HL-60 (cell line): ENCODE measurements around the gene PDZD4.

Experiments
- DNase-seq, 2 experiments: peaks; one replicate each; pipeline ENCODE4 v3.0.0-alpha.2; 2010 to 2020; ENCODE audit warnings: low read depth in 1 of 2, low spot score in 1 of 2
- H3K27ac ChIP-seq: fragments of 250-450 bp; sonication (Bioruptor Pico); replicated peaks from 2 replicates; pipeline ENCODE4 v1.5.1; 2020; ENCODE audit warnings: mild to moderate bottlenecking, moderate library complexity
- H3K27me3 ChIP-seq: fragments of 250-450 bp; sonication (Bioruptor Pico); 2 replicates; pipeline ENCODE4 v1.5.1; 2021; ENCODE audit warnings: mild to moderate bottlenecking, moderate library complexity; ENCODE audit not compliant: insufficient read depth, poor library complexity, severe bottlenecking
- H3K4me3 ChIP-seq: replicated peaks from 2 replicates; pipeline ENCODE4 v1.5.1; 2011; ENCODE audit warnings: mild to moderate bottlenecking, control low read depth, low read length; ENCODE audit not compliant: insufficient read depth
- GABPA ChIP-seq: IDR thresholded peaks from 2 replicates; pipeline ENCODE4 v1.6.1; 2012; ENCODE audit warnings: low read depth
- POLR2AphosphoS5 ChIP-seq: IDR thresholded peaks from 2 replicates; pipeline ENCODE4 v1.6.1; 2012; ENCODE audit warnings: low read depth
- SPI1 ChIP-seq: IDR thresholded peaks from 2 replicates; pipeline ENCODE4 v1.6.1; 2012; ENCODE audit warnings: low read depth, mild to moderate bottlenecking, borderline replicate concordance
- TF ChIP-seq, protein P1 (sequence below): IDR thresholded peaks from 2 replicates; pipeline ENCODE4 v1.6.1; 2012; ENCODE audit warnings: low read depth; ENCODE audit not compliant: insufficient replicate concordance
- TF ChIP-seq, protein P2 (sequence below): IDR thresholded peaks from one replicate; pipeline ENCODE4 v1.5.1; 2011; ENCODE audit warnings: low read length, control low read depth, inconsistent platforms; ENCODE audit not compliant: insufficient read depth

The PDZD4 gene

DNA sequence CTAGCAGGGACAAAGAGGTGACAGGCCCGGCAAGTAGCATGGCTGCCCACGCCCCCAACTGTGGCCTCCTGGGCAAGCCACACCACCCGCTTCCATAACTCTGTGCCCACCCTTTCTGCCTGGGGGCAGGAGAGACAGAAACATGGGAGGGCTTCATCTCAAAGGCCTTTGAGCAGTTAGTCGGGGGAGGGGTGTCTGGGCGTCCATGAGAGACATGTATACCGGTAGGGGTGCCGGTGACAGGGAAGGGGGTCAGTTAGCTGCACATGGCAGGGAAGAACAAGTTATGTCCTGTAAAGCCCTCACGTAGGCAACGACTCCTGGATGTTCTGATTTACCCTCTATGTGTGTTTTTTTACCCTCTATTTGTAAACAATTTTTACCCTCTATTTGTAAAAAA is 9.3 kb downstream of the PDZD4 start:
- Histone ChIP-seq H3K27me3 (peaks cover 24% of the 10 kb centered on the region), H3K27ac (no peak overlapping the region), H3K4me3 (no peak overlapping the region)
- TF ChIP-seq GABPA, result no peak
- TF ChIP-seq, protein P1, sequence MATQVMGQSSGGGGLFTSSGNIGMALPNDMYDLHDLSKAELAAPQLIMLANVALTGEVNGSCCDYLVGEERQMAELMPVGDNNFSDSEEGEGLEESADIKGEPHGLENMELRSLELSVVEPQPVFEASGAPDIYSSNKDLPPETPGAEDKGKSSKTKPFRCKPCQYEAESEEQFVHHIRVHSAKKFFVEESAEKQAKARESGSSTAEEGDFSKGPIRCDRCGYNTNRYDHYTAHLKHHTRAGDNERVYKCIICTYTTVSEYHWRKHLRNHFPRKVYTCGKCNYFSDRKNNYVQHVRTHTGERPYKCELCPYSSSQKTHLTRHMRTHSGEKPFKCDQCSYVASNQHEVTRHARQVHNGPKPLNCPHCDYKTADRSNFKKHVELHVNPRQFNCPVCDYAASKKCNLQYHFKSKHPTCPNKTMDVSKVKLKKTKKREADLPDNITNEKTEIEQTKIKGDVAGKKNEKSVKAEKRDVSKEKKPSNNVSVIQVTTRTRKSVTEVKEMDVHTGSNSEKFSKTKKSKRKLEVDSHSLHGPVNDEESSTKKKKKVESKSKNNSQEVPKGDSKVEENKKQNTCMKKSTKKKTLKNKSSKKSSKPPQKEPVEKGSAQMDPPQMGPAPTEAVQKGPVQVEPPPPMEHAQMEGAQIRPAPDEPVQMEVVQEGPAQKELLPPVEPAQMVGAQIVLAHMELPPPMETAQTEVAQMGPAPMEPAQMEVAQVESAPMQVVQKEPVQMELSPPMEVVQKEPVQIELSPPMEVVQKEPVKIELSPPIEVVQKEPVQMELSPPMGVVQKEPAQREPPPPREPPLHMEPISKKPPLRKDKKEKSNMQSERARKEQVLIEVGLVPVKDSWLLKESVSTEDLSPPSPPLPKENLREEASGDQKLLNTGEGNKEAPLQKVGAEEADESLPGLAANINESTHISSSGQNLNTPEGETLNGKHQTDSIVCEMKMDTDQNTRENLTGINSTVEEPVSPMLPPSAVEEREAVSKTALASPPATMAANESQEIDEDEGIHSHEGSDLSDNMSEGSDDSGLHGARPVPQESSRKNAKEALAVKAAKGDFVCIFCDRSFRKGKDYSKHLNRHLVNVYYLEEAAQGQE, result no peak
- TF ChIP-seq SPI1, result no peak
- TF ChIP-seq, protein P2, sequence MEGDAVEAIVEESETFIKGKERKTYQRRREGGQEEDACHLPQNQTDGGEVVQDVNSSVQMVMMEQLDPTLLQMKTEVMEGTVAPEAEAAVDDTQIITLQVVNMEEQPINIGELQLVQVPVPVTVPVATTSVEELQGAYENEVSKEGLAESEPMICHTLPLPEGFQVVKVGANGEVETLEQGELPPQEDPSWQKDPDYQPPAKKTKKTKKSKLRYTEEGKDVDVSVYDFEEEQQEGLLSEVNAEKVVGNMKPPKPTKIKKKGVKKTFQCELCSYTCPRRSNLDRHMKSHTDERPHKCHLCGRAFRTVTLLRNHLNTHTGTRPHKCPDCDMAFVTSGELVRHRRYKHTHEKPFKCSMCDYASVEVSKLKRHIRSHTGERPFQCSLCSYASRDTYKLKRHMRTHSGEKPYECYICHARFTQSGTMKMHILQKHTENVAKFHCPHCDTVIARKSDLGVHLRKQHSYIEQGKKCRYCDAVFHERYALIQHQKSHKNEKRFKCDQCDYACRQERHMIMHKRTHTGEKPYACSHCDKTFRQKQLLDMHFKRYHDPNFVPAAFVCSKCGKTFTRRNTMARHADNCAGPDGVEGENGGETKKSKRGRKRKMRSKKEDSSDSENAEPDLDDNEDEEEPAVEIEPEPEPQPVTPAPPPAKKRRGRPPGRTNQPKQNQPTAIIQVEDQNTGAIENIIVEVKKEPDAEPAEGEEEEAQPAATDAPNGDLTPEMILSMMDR, result no peak
- no peak for TF ChIP-seq POLR2AphosphoS5
- DNase-seq, result no peak

DNA sequence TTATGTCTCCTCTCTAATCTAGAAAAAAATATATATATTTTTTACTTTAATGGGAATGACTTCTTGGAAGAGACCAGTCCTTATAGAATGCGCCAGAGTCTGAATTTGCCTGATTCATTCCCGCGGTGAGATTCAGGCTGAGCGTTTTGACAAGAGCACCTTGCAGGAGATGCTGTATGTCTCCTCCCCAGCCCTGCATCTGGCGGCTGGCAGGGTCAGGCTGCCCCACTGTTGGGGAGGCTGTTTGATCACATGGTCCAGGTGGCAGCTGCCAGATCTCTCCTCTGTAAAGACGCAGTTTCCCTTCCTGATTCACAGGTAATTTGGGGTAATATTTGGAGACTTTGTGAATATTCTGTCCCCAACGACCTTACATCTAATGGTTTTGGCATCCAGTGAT is 9.7 kb downstream of the PDZD4 start:
- H3K27me3 ChIP-seq, result peaks cover 22% of the 10 kb centered on the region
- TF ChIP-seq, protein P2, result no peak
- TF ChIP-seq SPI1 (no peak), GABPA (no peak), POLR2AphosphoS5 (no peak)
- TF ChIP-seq, protein P1, result no peak
- H3K4me3 ChIP-seq, result no peak overlapping the region
- no peak overlapping the region for H3K27ac ChIP-seq
- no peak for DNase-seq

DNA sequence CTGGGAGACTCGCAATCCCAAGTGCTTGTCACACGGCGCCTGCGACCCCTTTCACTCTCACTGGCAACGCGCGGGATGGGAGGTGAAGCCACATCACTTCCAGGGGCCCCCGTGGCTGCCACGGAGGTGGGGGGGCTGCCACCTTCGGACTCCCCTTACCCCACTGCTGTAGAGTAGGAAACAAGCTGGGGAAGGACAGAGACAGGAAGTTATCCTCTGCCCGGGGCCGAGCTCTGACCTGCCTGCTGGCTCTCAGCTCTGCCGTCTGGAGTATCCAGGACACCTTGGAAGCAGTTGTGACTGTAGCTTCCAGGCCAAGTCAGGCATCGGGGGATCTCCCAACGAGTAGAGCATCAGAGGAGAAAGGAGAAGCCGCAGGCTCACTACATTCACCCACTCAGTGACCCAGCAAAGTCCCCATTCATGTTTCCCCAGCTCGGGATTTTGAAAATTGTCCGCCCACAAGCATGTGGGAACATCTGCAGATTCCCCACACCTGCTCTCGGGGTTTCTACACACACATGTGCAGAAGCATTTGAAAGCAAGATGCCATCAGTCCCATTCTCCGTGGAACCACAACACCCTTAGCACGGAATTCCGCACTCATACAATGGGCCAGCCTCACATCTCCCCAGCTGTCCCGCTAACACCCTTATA is 10.8 kb downstream of the PDZD4 start:
- TF ChIP-seq GABPA (no peak), POLR2AphosphoS5 (no peak), SPI1 (no peak)
- TF ChIP-seq, protein P2, result no peak
- TF ChIP-seq, protein P1, result no peak
- Histone ChIP-seq H3K4me3 (no peak overlapping the region), H3K27ac (no peak overlapping the region), H3K27me3 (peaks cover 20% of the 10 kb centered on the region)
- DNase-seq, result no peak
